ENCODE data around the gene PRIM2.
"Not testable (repeated sequence)": the region's sequence is repeated elsewhere in the genome, so short reads cannot be mapped to it uniquely, and the experiment has no call there.

DNA sequence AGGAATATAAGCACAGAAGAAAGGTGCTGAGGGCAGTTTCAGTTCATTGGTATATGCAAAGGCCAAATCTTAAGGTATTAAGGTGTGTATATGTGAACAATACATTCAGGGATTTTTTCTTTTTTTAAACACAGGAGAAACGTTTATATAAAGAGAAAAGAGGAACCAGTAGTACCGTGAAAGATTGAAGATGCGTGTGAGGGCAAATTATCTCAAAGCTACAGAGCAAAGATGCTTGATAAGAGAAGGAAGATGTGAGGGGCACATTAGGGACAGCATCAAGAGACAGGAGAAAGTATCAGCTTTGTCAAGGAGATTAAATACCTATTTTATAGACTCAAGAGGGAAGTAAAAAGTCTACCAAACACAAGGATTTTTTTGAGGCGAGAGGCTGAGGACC, 165.0 kb downstream of the PRIM2 start:
- TF ChIP-seq, protein P1, sequence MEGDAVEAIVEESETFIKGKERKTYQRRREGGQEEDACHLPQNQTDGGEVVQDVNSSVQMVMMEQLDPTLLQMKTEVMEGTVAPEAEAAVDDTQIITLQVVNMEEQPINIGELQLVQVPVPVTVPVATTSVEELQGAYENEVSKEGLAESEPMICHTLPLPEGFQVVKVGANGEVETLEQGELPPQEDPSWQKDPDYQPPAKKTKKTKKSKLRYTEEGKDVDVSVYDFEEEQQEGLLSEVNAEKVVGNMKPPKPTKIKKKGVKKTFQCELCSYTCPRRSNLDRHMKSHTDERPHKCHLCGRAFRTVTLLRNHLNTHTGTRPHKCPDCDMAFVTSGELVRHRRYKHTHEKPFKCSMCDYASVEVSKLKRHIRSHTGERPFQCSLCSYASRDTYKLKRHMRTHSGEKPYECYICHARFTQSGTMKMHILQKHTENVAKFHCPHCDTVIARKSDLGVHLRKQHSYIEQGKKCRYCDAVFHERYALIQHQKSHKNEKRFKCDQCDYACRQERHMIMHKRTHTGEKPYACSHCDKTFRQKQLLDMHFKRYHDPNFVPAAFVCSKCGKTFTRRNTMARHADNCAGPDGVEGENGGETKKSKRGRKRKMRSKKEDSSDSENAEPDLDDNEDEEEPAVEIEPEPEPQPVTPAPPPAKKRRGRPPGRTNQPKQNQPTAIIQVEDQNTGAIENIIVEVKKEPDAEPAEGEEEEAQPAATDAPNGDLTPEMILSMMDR (conservative IDR thresholded peaks at IDR 0.05; ENCODE audit: low read depth, low read length), result not testable (repeated sequence)
- TF ChIP-seq, protein P2, sequence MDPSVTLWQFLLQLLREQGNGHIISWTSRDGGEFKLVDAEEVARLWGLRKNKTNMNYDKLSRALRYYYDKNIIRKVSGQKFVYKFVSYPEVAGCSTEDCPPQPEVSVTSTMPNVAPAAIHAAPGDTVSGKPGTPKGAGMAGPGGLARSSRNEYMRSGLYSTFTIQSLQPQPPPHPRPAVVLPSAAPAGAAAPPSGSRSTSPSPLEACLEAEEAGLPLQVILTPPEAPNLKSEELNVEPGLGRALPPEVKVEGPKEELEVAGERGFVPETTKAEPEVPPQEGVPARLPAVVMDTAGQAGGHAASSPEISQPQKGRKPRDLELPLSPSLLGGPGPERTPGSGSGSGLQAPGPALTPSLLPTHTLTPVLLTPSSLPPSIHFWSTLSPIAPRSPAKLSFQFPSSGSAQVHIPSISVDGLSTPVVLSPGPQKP (IDR thresholded peaks at IDR 0.05; ENCODE audit: borderline replicate concordance, low read depth, low read length), result not testable (repeated sequence)

All from IMR-90 (cell line).